Measurements from ENCODE around the gene SUN1. TPM values are rescaled to one million over a fixed set of nuclear protein-coding genes. Genes with fewer than 3 reads are reported as not detected.

Gene SUN1
- total RNA-seq, 1 donor from 2014 or later: 150 TPM

DNA sequence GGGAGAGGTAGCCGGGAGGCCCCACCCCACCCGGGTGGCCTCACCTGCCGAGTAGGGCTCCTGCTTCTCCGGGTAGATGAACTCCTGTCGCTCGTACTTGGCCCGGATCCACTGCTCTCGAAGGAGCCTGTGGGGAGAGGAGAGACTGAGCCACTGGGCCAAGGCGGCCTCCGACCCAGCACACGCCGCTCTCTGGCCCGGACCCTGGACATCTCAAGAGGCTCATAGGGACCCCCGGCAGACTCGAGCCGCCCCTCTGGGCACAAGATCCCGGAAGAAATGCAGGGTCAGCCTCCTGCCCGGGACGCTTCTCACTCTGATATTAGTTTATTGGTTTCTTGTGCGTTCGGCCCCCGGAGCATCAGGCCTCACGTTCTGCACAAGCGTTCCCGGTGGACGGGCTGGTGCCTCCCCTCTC, 87.7 kb downstream of the SUN1 start:
- Mint-ChIP-seq H3K27me3 (ENCODE audit: unreplicated experiment) (peaks cover 11% of the 10 kb centered on the region), H3K36me3 (ENCODE audit: low read depth, unreplicated experiment) (no peaks in the 10 kb centered on the region), H3K27ac (ENCODE audit: unreplicated experiment) (no peak overlapping the region), H3K9me3 (ENCODE audit: unreplicated experiment) (no peaks in the 10 kb centered on the region), H3K4me1 (ENCODE audit: unreplicated experiment) (no peaks in the 10 kb centered on the region), H3K4me3 (ENCODE audit: unreplicated experiment) (no peak overlapping the region)
- no peak for DNase-seq (ENCODE audit: low spot score)
- TF ChIP-seq, protein P1, sequence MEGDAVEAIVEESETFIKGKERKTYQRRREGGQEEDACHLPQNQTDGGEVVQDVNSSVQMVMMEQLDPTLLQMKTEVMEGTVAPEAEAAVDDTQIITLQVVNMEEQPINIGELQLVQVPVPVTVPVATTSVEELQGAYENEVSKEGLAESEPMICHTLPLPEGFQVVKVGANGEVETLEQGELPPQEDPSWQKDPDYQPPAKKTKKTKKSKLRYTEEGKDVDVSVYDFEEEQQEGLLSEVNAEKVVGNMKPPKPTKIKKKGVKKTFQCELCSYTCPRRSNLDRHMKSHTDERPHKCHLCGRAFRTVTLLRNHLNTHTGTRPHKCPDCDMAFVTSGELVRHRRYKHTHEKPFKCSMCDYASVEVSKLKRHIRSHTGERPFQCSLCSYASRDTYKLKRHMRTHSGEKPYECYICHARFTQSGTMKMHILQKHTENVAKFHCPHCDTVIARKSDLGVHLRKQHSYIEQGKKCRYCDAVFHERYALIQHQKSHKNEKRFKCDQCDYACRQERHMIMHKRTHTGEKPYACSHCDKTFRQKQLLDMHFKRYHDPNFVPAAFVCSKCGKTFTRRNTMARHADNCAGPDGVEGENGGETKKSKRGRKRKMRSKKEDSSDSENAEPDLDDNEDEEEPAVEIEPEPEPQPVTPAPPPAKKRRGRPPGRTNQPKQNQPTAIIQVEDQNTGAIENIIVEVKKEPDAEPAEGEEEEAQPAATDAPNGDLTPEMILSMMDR (IDR thresholded peaks at IDR 0.05; ENCODE audit: unreplicated experiment): no peak

- Mint-ChIP-seq H3K27me3 (ENCODE audit: unreplicated experiment) (peaks cover 8% of the 10 kb centered on the region), H3K4me1 (ENCODE audit: unreplicated experiment) (no peaks in the 10 kb centered on the region), H3K4me3 (ENCODE audit: unreplicated experiment) (no peak overlapping the region), H3K9me3 (ENCODE audit: unreplicated experiment) (no peaks in the 10 kb centered on the region), H3K36me3 (ENCODE audit: low read depth, unreplicated experiment) (no peaks in the 10 kb centered on the region), H3K27ac (ENCODE audit: unreplicated experiment) (no peak overlapping the region)
- no peak for DNase-seq (ENCODE audit: low spot score)
- TF ChIP-seq, protein P1 (IDR thresholded peaks at IDR 0.05; ENCODE audit: unreplicated experiment): no peak
These were observed 88.2 kb downstream of the SUN1 start for GRCh38 chr7:920351-921070.

DNA sequence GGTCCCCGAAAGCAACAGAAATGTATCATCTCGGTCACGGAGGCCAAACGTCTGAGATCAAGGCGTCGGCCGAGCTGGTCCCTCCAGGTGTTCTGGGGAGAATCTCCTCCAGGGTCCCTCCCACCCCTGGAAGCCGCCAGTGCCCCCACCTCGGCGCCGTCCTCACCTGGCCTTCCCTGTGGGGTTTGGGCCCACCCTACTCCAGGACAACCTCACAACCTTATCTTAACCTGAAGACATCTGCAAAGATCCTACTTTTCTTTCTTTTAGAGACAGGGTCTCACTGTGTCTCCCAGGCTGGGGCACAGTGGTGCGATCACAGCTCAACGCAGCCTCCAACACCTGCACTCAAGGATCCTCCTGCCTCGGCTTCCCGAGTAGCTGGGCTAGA, 88.8 kb downstream of the SUN1 start:
- Mint-ChIP-seq H3K36me3 (ENCODE audit: low read depth, unreplicated experiment) (no peaks in the 10 kb centered on the region), H3K9me3 (ENCODE audit: unreplicated experiment) (no peaks in the 10 kb centered on the region), H3K4me3 (ENCODE audit: unreplicated experiment) (no peak overlapping the region), H3K27ac (ENCODE audit: unreplicated experiment) (no peak overlapping the region), H3K4me1 (ENCODE audit: unreplicated experiment) (no peaks in the 10 kb centered on the region), H3K27me3 (ENCODE audit: unreplicated experiment) (peaks cover 5% of the 10 kb centered on the region)
- no peak for DNase-seq (ENCODE audit: low spot score)
- TF ChIP-seq, protein P1 (IDR thresholded peaks at IDR 0.05; ENCODE audit: unreplicated experiment): no peak

DNA sequence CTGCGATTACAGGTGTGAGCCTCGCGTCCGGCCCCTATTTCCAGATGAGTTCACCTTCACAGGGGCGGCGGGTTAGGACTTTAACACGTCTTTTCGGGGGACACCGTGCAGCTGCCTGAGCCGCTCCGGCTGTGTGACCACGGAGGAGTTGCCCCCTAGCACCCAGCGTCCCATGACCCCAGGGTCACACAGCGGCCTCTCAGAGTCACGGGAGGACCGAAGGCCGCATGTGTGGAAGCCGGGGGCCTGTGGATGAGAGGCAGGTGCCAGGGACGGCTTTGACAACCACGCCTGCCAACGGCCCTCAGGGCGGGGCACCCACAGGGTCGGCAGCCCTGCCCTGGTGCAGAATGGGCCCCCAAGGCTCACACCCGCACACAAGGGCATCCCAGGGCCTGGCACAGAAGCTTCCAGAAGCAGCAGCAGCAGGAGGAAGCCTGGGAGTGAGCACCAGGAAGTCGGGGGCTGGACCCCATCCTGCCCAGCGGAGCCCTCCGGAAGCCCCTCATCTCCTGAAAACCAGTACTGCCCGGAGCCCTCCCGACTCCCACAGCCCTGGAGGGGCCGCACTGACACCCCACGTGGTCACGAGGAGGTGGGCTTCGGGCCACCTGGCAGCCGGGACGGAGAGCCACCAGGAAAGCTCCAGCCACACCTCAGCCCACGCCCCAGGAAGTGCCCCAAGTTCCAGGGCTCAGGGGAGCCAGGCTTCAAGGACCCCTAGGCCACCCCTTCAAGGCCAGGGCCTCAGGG, 89.5 kb downstream of the SUN1 start:
- no peaks in the 10 kb centered on the region for H3K4me1 Mint-ChIP-seq (ENCODE audit: unreplicated experiment)
- no peaks in the 10 kb centered on the region for H3K9me3 Mint-ChIP-seq (ENCODE audit: unreplicated experiment)
- no peaks in the 10 kb centered on the region for H3K36me3 Mint-ChIP-seq (ENCODE audit: low read depth, unreplicated experiment)
- no peak overlapping the region for H3K4me3 Mint-ChIP-seq (ENCODE audit: unreplicated experiment)
- H3K27ac Mint-ChIP-seq (ENCODE audit: unreplicated experiment): no peak overlapping the region
- peaks cover 1% of the 10 kb centered on the region for H3K27me3 Mint-ChIP-seq (ENCODE audit: unreplicated experiment)
- DNase-seq (ENCODE audit: low spot score): no peak
- TF ChIP-seq, protein P1 (IDR thresholded peaks at IDR 0.05; ENCODE audit: unreplicated experiment): no peak

All from endothelial cell (in vitro differentiated cells).